Measurements from ENCODE around the gene AGAP5. TPM values are rescaled to one million over a fixed set of nuclear protein-coding genes. Genes with fewer than 3 reads are reported as not detected.
"Not testable (repeated sequence)": the region's sequence is repeated elsewhere in the genome, so short reads cannot be mapped to it uniquely, and the experiment has no call there.

The AGAP5 gene
- total and polyA plus RNA-seq, 10 of the 15 experiments (the other 5 are each of a cell fraction or from before 2014, with no cell fraction given), result 0.68 to 8.5 (median 6.7) TPM; not detected in 1

- TF ChIP-seq PRDM15 (CRISPR knock-in tag; IDR thresholded peaks at IDR 0.05) (no peak), PAX5 (IDR thresholded peaks at IDR 0.05; ENCODE audit: borderline replicate concordance, low read depth, low read length) (no peak)
These were observed 32.4 kb upstream of the AGAP5 start (continued) for GRCh38 chr10:73730153-73730906.

GRCh38 chr10:73729781-73730152, 31.9 kb upstream of the AGAP5 start:
- intact Hi-C loops (cut with micrococcal nuclease; ENCODE audit: unreplicated experiment), result loop anchor here (1.0 kb wide), 1 partner anchor 15 kb away; the partner anchor contains the start of gene SEC24C
- Histone ChIP-seq H3K4me2 (ENCODE audit: control insufficient read depth, insufficient read depth) (peak overlapping the region; percentile 44), H3K4me3 (peak overlapping the region; percentile 80), H3K79me2 (ENCODE audit: control insufficient read depth, insufficient read depth, low read length) (peaks cover 24% of the 10 kb centered on the region), H2AFZ (ENCODE audit: control insufficient read depth, low read depth, low read length) (peak overlapping the region; percentile 95), H3K9ac (ENCODE audit: control insufficient read depth, insufficient read depth, low read length) (peak overlapping the region; percentile 79), H3K27ac (ENCODE audit: control insufficient read depth, insufficient read depth) (peak overlapping the region; percentile 67)
- ChIA-PET POLR2A (interaction anchor here (1.0 to 3.7 kb wide), 6 partner anchors 13 to 372 kb away, joined by 3 to 38 read pairs (median 4); partner anchors contain the start of genes CFAP70 and SEC24C), SMC1A (ENCODE audit: uncharacterized antibody, unreplicated experiment) (interaction anchor here (1.5 to 4.7 kb wide), 5 partner anchors 14 to 106 kb away, joined by 3 to 35 read pairs (median 6); partner anchors contain the start of gene SEC24C), CTCF (interaction anchor here (2.0 to 2.2 kb wide), 3 partner anchors 13 to 76 kb away, joined by 4 to 14 read pairs (median 7); a partner anchor contains a TSS), RAD21 (ENCODE audit: unreplicated experiment) (interaction anchor here (1.0 to 3.1 kb wide), 8 partner anchors 10 to 162 kb away, joined by 3 to 25 read pairs (median 10); partner anchors contain the start of genes CHCHD1 and SEC24C)
- in situ Hi-C loops (cut with MboI); DNase-seq (ENCODE audit: low read depth, low spot score); H4K20me1 ChIP-seq (ENCODE audit: control insufficient read depth, insufficient read depth); H3K27me3 ChIP-seq (replicated peaks in 1 of 2; ENCODE audit: control insufficient read depth in 2 of 2, insufficient read depth in 2 of 2, low read length in 1 of 2); FAIRE-seq; H3K4me1 ChIP-seq (ENCODE audit: control insufficient read depth, insufficient read depth, low read length); H3K9me3 ChIP-seq (replicated peaks; ENCODE audit: control insufficient read depth, insufficient read depth, low read length); H3K36me3 ChIP-seq (ENCODE audit: control insufficient read depth in 2 of 2, insufficient read depth in 2 of 2, low read length in 1 of 2): not testable (repeated sequence)
- 1% methylated on average over 9 of the region's 9 CpGs for WGBS (ENCODE audit: insufficient coverage, insufficient replicate concordance, low lambda C conversion rate, missing lambda C conversion rate)
- TF ChIP-seq HDAC6 (IDR thresholded peaks at IDR 0.05; ENCODE audit: unreplicated experiment), result peak; percentile 7
- ATAC-seq, result peak; percentile 11; the same call in 2 of the 3 replicates
- TSS peak; percentile 82 for BruUV-seq (replicated peaks)
